Heart left ventricle (tissue), 13 donors: Measurements from ENCODE around the gene LCE2B.

Source experiments
- CTCF ChIP-seq, 12 donors: fragments of 200-600 bp; sonication (generic) in 4 of 12; IDR thresholded peaks; one replicate each; pipeline versions ENCODE4 v1.5.0 to v1.8.0; 2018 to 2022; ENCODE audit warnings: antibody characterized with exemption in 12 of 12, mild to moderate bottlenecking in 5 of 12
- POLR2A ChIP-seq, 2 donors: fragments of 450-650 bp; IDR thresholded peaks; one replicate each; pipeline ENCODE4 v1.6.1; 2017; ENCODE audit warnings: antibody characterized with exemption in 2 of 2, mild to moderate bottlenecking in 2 of 2, moderate library complexity in 2 of 2
- donor health status: ischemic (EF 13 %, LVEDD 7.1; RV severe dilation, severe dysfunction).
- donor health status: DM: no; HTN: yes; CAD: no.
- donor health status: DM: no; HTN: no; CAD: no.
- donor health status: ischemic (EF 25% LVEDD 6.9; RV normal size, moderate dysfunction).
- donor health status: ischemic (EF 25% LVEDD 5.7; RV mildly dilated, moderate dysfunction).
- donor health status: ischemic (EF 35%, LVEDD 5.7; RV mildly dilated, moderate dysfunction).
- donor health status: nonischemic (EF 11% LVEDD 7.7; RV severe dilation, severe dysfunction).
- donor health status: DM: yes; HTN: yes; CAD: no.
- donor health status: PGD.
- donor health status: ischemic (EF 29% LVEDD 5.4; RV normal size, mild dysfunction).
- donor health status: nonischemic (EF 23%, LVEDD 6.1; RV moderate dilation, normal function).

- no peak for TF ChIP-seq CTCF (IDR thresholded peaks at IDR 0.05)
- TF ChIP-seq POLR2A (IDR thresholded peaks at IDR 0.05): no peak
Measured at GRCh38 chr1:152718238-152718637, 32.3 kb downstream of the LCE2B start.
